Calu3 (cell line): ENCODE data around the gene SMARCC1. TPM values are rescaled to one million over a fixed set of nuclear protein-coding genes. Genes with fewer than 3 reads are reported as not detected.

ENCODE experiments used
- BruUV-seq: library from RNA; stranded (reverse); fragments of 400-500 nt; replicated peaks from 2 replicates; lab custom pipeline; 2021; lab: Mats Ljungman, UMichigan
- CTCF ChIA-PET: fragments of 300-600 bp; sonication (Branson Sonifier 250); formaldehyde crosslinking; loops from one replicate; lab custom pipeline; 2022; ENCODE audit warnings: antibody characterized with exemption; lab: Charles Lee
- DNase-seq: peaks from one replicate; pipeline ENCODE4 v3.0.0; 2022
- H3K27ac Mint-ChIP-seq: one replicate; pipeline ENCODE4 v1.8.0; 2022; ENCODE audit warnings: mixed read lengths; ENCODE audit not compliant: unreplicated experiment
- H3K27me3 Mint-ChIP-seq: one replicate; pipeline ENCODE4 v1.8.0; 2022; ENCODE audit warnings: mixed read lengths; ENCODE audit not compliant: unreplicated experiment
- H3K36me3 Mint-ChIP-seq: one replicate; pipeline ENCODE4 v1.8.0; 2022; ENCODE audit warnings: mild to moderate bottlenecking, moderate library complexity, mixed read lengths; ENCODE audit not compliant: insufficient read depth, unreplicated experiment
- H3K4me1 Mint-ChIP-seq: one replicate; pipeline ENCODE4 v1.8.0; 2022; ENCODE audit warnings: mild to moderate bottlenecking, low read depth, mixed read lengths; ENCODE audit not compliant: unreplicated experiment
- H3K4me3 Mint-ChIP-seq: one replicate; pipeline ENCODE4 v1.8.0; 2022; ENCODE audit warnings: mild to moderate bottlenecking, low read depth, moderate library complexity, mixed read lengths; ENCODE audit not compliant: unreplicated experiment
- H3K9me3 Mint-ChIP-seq: one replicate; pipeline ENCODE4 v1.8.0; 2022; ENCODE audit warnings: low read depth, mixed read lengths; ENCODE audit not compliant: unreplicated experiment
- CTCF ChIP-seq: fragments of 200-600 bp; IDR thresholded peaks from one replicate; pipeline ENCODE4 v1.8.0; 2022; ENCODE audit warnings: antibody characterized with exemption; ENCODE audit not compliant: unreplicated experiment
- intact Hi-C: fragments of 100-400 bp; cut with micrococcal nuclease; formaldehyde crosslinking; loops from one replicate; pipeline ENCODE4 v1.10.0; 2022; ENCODE audit not compliant: unreplicated experiment
- total RNA-seq: library from RNA; stranded (reverse); gene quantifications from 2 replicates; pipeline ENCODE4 v1.2.3, GENCODE V29; 2022

SMARCC1 gene
- total RNA-seq, 1 experiment from 2014 or later: 122 TPM

DNA sequence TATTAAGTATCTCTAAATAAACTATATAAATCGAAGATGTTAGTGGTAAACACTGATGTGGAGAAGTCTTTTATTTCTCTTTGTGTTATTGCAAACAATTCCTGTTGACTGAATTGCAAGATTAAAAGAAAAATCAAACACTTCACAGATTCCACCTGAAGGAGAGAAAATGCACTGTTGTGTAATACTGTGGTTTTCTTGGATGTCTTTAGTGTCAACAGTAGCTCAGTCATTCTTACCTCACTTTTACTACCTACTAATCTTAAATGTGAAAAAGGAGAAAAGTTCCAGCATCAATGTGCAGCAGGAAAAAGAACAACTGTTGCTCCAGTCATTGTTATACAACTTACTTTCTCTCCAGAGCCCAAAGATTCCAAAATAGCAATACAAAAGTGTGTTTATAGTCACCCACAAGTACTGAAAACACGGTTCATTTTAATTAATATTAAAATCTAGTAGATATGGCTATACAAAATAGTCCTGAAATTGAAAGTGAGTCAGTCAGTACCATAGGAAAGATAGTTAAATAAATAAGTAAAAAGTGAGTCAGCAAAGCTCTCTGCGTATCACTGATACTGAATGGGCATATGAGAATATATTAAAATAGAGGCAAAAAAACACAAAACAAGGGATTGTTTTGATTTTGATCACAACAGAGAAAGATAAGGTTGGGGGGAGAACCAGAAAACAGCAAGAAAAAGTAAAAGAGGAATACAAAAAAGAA lies 112.5 kb downstream of the SMARCC1 start:
- no TSS peak for BruUV-seq
- Mint-ChIP-seq H3K9me3 (no peaks in the 10 kb centered on the region), H3K36me3 (peaks cover 18% of the 10 kb centered on the region), H3K27ac (no peak overlapping the region), H3K4me1 (no peaks in the 10 kb centered on the region), H3K4me3 (no peak overlapping the region), H3K27me3 (no peaks in the 10 kb centered on the region)
- CTCF ChIA-PET: interaction anchor here (0.5 kb wide), 1 partner anchor 120 kb away, joined by 4 read pairs; no protein-coding TSS in a partner anchor
- intact Hi-C loops: no loop called here
- no peak for DNase-seq
- no peak for TF ChIP-seq CTCF

GRCh38 chr3:47666118-47666517 lies 115.6 kb downstream of the SMARCC1 start:
- intact Hi-C loops: no loop called here
- Mint-ChIP-seq H3K4me1 (no peaks in the 10 kb centered on the region), H3K36me3 (peaks cover 6% of the 10 kb centered on the region), H3K9me3 (no peaks in the 10 kb centered on the region), H3K4me3 (no peak overlapping the region), H3K27me3 (no peaks in the 10 kb centered on the region), H3K27ac (no peak overlapping the region)
- CTCF ChIA-PET: interaction anchor here (0.7 kb wide), 1 partner anchor 14 kb away, joined by 3 read pairs; no protein-coding TSS in a partner anchor
- no peak for TF ChIP-seq CTCF
- no peak for DNase-seq
- BruUV-seq: no TSS peak

GRCh38 chr3:47664519-47664918 lies 117.2 kb downstream of the SMARCC1 start:
- Mint-ChIP-seq H3K4me1 (no peaks in the 10 kb centered on the region), H3K36me3 (peaks cover 16% of the 10 kb centered on the region)

GRCh38 chr3:47663630-47664240 lies 118.0 kb downstream of the SMARCC1 start:
- no peak for TF ChIP-seq CTCF

More at GRCh38 chr3:47664519-47664918, 117.2 kb downstream of the SMARCC1 start:
- no peak overlapping the region for H3K4me3 Mint-ChIP-seq
- no peaks in the 10 kb centered on the region for H3K27me3 Mint-ChIP-seq
- TF ChIP-seq CTCF: peak; percentile 15
- no peak for DNase-seq
- H3K9me3 Mint-ChIP-seq: no peaks in the 10 kb centered on the region
- intact Hi-C loops: no loop called here
- H3K27ac Mint-ChIP-seq: no peak overlapping the region
- BruUV-seq: no TSS peak
- CTCF ChIA-PET: no interaction called here

More at GRCh38 chr3:47663630-47664240, 118.0 kb downstream of the SMARCC1 start:
- no peaks in the 10 kb centered on the region for H3K27me3 Mint-ChIP-seq
- H3K36me3 Mint-ChIP-seq: peaks cover 18% of the 10 kb centered on the region
- H3K27ac Mint-ChIP-seq: no peak overlapping the region
- BruUV-seq: no TSS peak
- CTCF ChIA-PET: interaction anchor here (0.6 kb wide), 1 partner anchor 155 kb away, joined by 4 read pairs; no protein-coding TSS in a partner anchor
- intact Hi-C loops: no loop called here
- no peak overlapping the region for H3K4me3 Mint-ChIP-seq
- H3K4me1 Mint-ChIP-seq: no peaks in the 10 kb centered on the region
- DNase-seq: no peak
- no peaks in the 10 kb centered on the region for H3K9me3 Mint-ChIP-seq
